Neural cell (in vitro differentiated cells): ENCODE data around the gene SLC38A11.

Experiments used
- EP300 ChIP-seq: fragments of 450-650 bp; conservative IDR thresholded peaks from 2 replicates; pipeline ENCODE4 v1.6.1; 2014; ENCODE audit warnings: antibody characterized with exemption, mild to moderate bottlenecking, moderate library complexity; ENCODE audit not compliant: poor library complexity, severe bottlenecking
- EZH2 ChIP-seq: fragments of 200-600, 300-800 bp; shearing (Covaris generic), sonication (generic); IDR thresholded peaks from 2 replicates; pipeline ENCODE4 v1.6.1; 2014; ENCODE audit warnings: antibody characterized with exemption, low read length, borderline replicate concordance, mild to moderate bottlenecking; ENCODE audit not compliant: insufficient read depth, poor library complexity, severe bottlenecking
- MXI1 ChIP-seq: fragments of 450-650 bp; conservative IDR thresholded peaks from 2 replicates; pipeline ENCODE4 v1.6.1; 2014; ENCODE audit warnings: antibody characterized with exemption, mild to moderate bottlenecking; ENCODE audit not compliant: poor library complexity, severe bottlenecking
- POLR2AphosphoS5 ChIP-seq: IDR thresholded peaks from 2 replicates; pipeline ENCODE4 v1.6.1; 2012
- RAD21 ChIP-seq: fragments of 450-650 bp; conservative IDR thresholded peaks from 2 replicates; pipeline ENCODE4 v1.6.1; 2014; ENCODE audit warnings: antibody characterized with exemption, mild to moderate bottlenecking, moderate library complexity
- SMC3 ChIP-seq: fragments of 450-650 bp; conservative IDR thresholded peaks from 2 replicates; pipeline ENCODE4 v1.6.1; 2014; ENCODE audit warnings: antibody characterized with exemption, mild to moderate bottlenecking, moderate library complexity; ENCODE audit not compliant: poor library complexity
- TAF1 ChIP-seq: IDR thresholded peaks from 2 replicates; pipeline ENCODE4 v1.6.1; 2012; ENCODE audit warnings: low read depth
- TF ChIP-seq, protein P1 (sequence below): IDR thresholded peaks from 2 replicates; pipeline ENCODE4 v1.6.1; 2012; ENCODE audit warnings: borderline replicate concordance
- TF ChIP-seq, protein P2 (sequence below): fragments of 450-650 bp; IDR thresholded peaks from 2 replicates; pipeline ENCODE4 v1.5.1; 2014; ENCODE audit warnings: antibody characterized with exemption, mild to moderate bottlenecking, moderate library complexity; ENCODE audit not compliant: poor library complexity, severe bottlenecking

DNA sequence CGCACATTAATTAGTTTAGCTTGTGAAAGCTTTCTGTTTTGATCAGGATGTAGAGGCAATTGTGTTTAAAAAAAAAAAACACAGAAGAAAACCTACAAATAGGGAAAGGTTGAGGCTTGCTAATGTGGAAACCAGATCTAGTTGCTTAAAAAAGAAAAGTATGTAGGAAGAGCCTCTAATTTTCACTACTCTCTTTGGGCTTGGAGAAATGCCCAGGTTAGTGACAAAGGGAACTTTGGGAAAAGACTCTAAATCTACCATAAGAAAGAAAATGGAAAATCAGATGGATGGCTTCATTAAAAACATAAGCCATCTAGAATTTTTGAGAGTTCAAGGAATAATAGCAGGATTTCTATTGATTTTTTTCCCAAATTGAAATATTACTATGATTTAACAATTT lies 47.3 kb upstream of the SLC38A11 start:
- TF ChIP-seq, protein P1, sequence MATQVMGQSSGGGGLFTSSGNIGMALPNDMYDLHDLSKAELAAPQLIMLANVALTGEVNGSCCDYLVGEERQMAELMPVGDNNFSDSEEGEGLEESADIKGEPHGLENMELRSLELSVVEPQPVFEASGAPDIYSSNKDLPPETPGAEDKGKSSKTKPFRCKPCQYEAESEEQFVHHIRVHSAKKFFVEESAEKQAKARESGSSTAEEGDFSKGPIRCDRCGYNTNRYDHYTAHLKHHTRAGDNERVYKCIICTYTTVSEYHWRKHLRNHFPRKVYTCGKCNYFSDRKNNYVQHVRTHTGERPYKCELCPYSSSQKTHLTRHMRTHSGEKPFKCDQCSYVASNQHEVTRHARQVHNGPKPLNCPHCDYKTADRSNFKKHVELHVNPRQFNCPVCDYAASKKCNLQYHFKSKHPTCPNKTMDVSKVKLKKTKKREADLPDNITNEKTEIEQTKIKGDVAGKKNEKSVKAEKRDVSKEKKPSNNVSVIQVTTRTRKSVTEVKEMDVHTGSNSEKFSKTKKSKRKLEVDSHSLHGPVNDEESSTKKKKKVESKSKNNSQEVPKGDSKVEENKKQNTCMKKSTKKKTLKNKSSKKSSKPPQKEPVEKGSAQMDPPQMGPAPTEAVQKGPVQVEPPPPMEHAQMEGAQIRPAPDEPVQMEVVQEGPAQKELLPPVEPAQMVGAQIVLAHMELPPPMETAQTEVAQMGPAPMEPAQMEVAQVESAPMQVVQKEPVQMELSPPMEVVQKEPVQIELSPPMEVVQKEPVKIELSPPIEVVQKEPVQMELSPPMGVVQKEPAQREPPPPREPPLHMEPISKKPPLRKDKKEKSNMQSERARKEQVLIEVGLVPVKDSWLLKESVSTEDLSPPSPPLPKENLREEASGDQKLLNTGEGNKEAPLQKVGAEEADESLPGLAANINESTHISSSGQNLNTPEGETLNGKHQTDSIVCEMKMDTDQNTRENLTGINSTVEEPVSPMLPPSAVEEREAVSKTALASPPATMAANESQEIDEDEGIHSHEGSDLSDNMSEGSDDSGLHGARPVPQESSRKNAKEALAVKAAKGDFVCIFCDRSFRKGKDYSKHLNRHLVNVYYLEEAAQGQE, result no peak
- TF ChIP-seq EZH2 (no peak), EP300 (no peak), MXI1 (no peak), TAF1 (no peak), POLR2AphosphoS5 (no peak), RAD21 (no peak), SMC3 (no peak)
- TF ChIP-seq, protein P2, sequence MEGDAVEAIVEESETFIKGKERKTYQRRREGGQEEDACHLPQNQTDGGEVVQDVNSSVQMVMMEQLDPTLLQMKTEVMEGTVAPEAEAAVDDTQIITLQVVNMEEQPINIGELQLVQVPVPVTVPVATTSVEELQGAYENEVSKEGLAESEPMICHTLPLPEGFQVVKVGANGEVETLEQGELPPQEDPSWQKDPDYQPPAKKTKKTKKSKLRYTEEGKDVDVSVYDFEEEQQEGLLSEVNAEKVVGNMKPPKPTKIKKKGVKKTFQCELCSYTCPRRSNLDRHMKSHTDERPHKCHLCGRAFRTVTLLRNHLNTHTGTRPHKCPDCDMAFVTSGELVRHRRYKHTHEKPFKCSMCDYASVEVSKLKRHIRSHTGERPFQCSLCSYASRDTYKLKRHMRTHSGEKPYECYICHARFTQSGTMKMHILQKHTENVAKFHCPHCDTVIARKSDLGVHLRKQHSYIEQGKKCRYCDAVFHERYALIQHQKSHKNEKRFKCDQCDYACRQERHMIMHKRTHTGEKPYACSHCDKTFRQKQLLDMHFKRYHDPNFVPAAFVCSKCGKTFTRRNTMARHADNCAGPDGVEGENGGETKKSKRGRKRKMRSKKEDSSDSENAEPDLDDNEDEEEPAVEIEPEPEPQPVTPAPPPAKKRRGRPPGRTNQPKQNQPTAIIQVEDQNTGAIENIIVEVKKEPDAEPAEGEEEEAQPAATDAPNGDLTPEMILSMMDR, result no peak
